CD4-positive, alpha-beta T cell treated with Interleukin-6 for 4 hours (primary cell): ENCODE measurements around the gene IL17RA.

ENCODE experiments used
- DNase-seq: peaks from one replicate; pipeline ENCODE4 v3.0.0-alpha.2; 2020; ENCODE audit warnings: mixed read lengths

Gene IL17RA

GRCh38 chr22:17158568-17159503, 74.0 kb downstream of the IL17RA start, which contains the start of gene HDHD5:
Gene HDHD5 (minus strand): TSS chr22:17159277. CDS start chr22:17159251, 26 bp downstream.
- peak; percentile 95 for DNase-seq

- DNase-seq, result peak; percentile 56
These were observed 74.7 kb downstream of the IL17RA start for GRCh38 chr22:17159504-17159951.

GRCh38 chr22:17161991-17162390, 77.2 kb downstream of the IL17RA start:
- no peak for DNase-seq

- no peak for DNase-seq
These were observed 77.9 kb downstream of the IL17RA start for GRCh38 chr22:17162731-17163130.

- no peak for DNase-seq
These were observed 79.7 kb downstream of the IL17RA start for GRCh38 chr22:17164392-17165024.
